ENCODE measurements around the gene KLHL1.

The KLHL1 gene

DNA sequence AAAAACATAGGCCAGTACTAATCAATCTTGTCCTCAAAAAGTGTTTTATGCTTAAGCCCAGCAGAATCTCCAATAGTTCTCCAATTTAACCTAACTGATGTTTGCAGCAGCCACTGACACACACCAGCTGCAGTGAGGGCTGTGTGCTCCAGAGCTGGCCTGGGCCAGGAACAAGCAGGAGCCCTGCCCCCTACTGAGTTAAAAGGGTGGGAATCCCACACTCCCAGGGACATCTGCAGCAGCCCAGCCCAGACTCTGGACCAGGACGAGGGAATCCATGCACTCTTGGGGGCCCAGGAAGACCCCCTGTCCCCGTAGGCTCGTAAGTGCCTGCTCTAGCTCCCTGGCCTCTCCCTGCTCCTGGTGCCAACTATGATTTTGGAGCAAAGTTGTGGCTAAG, 92.1 kb downstream of the KLHL1 start:
- DNase-seq (ENCODE audit: low spot score): no peak

DNA sequence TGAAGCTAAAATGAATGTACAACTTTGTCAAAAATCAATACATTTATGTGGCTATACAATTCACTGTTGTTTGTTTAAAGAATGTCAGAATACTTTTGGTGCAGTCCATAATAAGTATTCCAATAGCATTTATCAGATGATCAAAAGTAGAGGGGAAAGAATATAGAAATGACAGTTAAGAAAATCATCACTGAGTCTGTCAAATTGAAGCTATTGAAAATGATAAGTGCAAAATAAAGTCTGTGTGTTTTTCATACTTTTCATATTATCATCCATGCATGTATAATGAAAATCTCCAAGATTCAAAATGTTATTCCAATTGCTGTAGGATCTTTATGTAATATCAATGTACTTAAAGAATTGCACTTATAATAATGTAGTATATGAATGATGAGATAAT, 93.9 kb downstream of the KLHL1 start:
- DNase-seq (ENCODE audit: low spot score): no peak

DNA sequence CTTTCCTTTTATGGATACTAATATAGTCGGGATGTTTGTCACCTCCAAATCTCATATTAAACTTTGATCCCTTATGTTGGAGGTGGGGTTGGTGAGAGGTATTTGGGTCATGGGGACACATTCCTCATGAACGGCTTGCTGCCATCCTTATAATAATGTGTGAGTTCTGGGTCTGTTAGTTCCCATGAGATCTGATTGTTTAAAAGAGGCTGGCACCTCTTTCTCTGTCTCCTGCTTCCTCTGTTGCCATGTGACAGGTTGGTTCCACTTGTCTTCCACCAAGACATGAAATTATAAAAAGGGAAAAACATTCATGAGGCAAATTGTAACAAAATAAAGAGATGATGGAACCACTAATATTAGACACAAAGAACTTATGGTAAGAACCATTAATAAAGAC, 108.4 kb downstream of the KLHL1 start:
- no peak for DNase-seq (ENCODE audit: low spot score)

DNA sequence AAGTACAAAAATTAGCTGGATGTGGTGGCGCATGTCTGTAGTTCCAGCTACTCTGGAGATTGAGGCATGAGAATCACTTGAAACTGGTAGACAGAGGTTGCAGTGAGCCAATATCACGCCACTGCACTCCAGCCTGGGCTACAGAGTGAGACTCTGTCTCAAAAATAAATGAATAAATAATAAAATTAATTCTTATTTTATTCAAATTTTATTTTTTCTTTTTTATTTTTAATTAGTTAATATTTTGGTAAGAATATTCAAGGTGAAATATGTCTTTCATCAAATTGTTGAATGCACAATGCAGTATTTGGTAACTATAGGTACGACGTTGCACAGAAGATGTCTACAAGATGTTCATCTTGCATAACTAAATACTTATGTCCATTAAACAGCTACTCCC, 111.2 kb downstream of the KLHL1 start:
- no peak for DNase-seq (ENCODE audit: low spot score)

DNA sequence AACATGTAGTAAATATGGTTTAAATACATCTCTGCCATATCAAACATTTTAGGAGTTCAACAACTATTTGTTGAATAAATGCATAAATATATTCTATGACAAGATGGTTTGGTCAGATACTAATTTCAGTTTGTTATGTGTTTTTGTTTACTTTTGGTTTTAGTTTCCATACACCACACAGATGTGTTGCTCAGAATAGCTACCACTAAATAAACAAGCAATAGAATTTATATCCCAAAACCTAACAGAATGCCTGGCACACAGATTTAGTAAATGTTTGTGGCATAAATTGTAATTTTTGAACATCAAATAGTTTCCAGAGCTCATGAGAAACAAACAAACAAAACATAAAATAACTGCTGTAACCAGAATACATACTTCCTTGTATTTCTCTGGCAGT, 127.5 kb downstream of the KLHL1 start:
- DNase-seq (ENCODE audit: low spot score): no peak

DNA sequence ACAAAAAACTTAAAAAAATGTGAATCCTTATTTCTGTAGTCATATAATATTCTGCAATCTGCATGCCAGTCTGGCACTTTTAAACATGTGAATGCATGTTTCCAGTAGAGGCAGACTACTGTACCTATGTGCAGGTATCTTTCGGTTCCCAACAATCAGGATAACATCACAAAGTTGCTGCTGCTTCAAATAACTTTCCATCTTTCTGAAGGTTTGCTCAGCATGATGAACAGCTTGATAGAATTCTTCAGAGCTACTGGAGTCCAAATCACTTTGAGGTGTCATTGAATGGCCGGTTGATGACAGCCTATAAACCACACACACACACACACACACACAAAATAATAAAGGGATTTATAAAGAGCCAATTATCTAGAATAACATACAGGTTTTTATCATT, 132.8 kb downstream of the KLHL1 start:
- no peak for DNase-seq (ENCODE audit: low spot score)

DNA sequence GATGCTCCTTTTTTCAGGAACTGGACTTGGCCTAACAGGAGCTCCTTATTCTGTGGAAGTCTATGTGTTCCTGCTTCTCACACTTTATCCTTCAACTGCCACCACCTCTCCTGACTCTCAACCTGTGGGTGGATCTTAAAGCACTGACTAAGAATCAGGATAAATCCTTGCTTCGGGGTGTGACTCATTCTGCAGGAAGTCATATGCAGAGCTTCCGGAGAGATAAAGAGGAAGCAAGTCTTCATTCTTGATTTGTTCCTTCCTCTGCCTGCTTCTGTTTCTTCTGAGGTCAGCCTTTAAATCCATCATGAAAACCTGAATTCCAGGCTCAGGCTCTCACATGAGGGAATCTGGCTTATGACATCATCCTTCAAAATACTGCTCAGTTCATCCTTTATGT, 137.7 kb downstream of the KLHL1 start:
- DNase-seq (ENCODE audit: low spot score): no peak

DNA sequence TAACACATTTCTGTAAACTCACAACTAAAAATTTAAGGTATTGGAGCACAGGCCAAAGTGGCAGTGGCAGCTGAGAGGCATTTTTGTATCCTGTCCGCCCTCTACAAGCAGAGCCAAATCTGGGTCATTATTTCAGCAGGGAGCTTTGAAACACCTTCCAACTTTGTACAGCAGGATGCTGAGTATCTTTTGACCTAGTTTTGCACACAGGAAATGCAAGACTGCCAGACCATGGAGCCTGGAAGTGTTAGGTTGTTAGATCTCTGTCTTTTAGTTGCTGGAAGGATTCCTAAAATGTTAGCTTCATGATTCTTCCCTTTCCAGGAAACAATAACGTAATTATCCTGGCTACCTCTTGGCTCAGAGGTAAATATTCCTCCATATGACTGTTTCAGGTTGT, 149.2 kb downstream of the KLHL1 start:
- no peak for DNase-seq (ENCODE audit: low spot score)

DNA sequence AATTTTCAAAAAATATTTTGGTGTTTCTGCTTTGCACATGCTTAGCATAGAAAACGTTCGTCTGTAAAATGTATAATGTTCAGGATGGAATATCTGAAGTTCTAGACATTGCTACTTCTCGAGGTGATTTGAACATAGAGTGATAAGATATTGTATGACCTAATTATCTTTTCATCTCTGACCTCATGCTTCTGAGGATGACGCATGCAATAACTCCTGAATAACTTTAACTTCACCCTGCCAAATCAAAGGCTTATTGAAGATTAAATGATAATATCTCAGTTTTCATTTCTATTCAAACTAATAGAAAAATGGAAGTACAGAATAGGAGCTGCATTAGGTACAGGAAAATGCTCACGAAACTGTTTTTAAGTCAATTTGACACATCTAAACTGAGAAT, 151.4 kb downstream of the KLHL1 start:
- DNase-seq (ENCODE audit: low spot score): no peak

DNA sequence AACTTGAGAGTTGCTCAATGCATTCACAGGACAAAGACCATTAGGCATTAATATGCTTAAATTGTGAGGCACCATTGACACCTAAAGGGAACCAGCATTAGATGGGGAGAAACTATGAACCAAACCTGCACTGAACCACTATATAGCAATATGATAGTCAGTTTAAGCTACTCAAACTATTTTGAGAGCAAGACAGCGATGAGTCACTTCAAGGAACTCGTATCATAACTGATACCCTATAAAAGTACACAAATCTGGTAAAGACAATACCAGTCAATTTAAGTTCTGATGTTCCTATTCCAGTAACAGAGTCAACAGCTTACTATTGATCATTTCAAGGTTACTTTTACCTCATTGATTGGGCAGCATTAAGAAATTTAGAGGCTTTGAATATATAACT, 151.9 kb downstream of the KLHL1 start:
- no peak for DNase-seq (ENCODE audit: low spot score)

DNA sequence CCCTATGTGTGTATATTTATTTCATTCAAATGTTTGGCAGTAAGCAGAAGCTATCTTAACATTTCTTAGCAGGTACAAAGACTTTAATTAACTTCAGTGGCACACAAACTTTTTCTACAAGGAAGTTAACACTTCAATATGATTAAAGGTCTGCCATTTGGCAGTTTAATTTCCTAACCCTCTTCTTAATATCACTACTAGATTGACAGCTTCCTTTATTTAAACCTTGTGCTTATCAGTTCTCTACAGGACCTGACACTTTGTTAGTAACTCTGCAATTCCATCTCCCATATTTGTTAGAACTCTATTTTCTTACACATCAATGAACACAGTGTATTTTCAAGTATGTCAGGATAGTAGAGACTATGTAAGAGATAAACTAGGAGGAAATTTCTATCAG, 153.0 kb downstream of the KLHL1 start:
- no peak for DNase-seq (ENCODE audit: low spot score)

DNA sequence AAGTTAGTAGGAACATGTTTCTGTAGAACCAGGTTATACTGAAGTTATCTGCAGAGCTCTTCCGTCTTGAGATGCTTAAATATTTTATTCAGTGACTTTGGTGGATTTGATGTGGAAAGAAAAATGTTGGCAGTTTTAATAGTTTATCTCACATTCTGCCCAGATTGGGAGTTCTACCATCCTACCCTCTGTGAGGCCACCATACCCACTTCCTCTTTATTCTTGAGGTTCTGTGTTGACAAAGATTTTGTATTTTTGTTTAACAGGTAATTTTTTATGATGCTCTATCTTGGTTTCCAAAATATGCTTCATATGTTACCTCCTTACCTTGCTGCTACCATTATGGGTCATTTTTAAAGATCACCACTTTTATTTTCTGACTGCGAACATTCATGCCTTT, 156.8 kb downstream of the KLHL1 start:
- DNase-seq (ENCODE audit: low spot score): no peak

DNA sequence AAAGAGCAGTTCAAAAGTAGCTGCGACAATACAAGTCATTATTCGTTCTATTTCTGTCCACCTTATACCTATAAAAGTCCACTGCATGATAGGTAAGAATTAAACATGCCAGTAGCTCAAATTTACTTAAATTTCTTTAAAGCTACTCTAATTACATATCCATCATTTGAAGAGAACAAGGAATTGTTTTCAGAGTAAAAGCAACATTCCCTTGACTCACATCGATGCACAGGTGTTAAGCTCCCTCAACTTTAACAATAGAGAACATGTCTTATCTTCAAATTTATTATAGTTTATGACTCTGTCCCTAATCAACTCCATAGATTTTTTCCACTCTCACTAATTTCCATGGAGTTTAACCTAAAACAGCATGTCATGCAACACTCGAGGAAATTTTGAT, 158.1 kb downstream of the KLHL1 start:
- no peak for DNase-seq (ENCODE audit: low spot score)

DNA sequence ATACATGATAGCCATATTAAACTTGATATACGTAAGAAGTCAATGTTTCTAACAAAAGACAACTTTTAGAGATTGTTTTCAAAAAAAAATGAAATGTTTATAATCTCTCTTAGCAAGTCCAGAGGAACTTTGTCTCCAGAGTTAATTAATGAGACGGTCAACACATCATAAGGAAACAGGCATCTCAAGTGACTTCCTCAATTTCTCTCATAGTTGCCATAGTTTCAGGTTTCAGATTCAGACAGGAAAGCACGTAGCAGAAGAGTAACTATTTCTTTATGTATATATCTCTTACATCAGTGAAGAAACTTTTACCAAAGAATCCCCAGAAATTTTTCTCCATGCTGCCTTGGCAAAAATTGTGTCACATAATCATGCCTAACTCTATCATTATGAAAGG, 160.2 kb downstream of the KLHL1 start:
- no peak for DNase-seq (ENCODE audit: low spot score)

DNA sequence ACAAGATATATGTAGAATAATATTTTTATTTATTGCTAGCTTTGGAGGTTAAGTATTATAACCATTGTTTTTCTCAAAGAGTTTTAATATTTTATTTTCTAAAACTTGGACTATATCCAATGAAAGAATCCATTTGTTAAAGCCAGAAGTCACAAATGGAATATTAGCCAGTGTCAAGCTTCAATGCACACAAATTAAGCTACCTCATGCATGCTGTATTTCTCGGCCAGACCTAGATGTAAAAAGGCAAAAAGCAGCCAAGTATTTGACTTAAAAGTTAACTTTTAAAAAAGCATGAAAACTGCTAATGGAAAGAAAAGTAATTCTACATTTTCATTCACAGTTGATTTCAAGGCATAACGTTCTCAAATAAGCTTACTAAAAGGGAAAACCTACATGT, 160.7 kb downstream of the KLHL1 start:
- no peak for DNase-seq (ENCODE audit: low spot score)

DNA sequence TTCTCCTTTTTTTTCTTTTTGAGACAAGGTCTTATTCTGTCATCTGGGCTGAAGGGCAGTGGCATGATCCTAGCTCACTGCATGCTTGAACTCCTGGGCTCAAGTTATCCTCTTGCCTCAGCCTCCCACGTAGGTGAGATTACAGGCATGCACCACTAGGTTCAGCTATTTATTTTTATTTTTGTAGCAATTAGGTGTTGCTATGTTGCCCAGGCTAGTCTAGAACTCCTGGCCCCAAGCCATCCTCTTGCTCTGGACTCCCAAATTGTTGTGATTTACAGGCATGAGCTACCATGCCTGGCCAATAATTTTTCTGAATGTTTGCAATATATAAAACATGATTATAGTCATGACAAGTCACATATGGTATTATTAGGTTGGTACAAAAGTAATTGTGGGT, 161.7 kb downstream of the KLHL1 start:
- DNase-seq (ENCODE audit: low spot score): no peak

DNA sequence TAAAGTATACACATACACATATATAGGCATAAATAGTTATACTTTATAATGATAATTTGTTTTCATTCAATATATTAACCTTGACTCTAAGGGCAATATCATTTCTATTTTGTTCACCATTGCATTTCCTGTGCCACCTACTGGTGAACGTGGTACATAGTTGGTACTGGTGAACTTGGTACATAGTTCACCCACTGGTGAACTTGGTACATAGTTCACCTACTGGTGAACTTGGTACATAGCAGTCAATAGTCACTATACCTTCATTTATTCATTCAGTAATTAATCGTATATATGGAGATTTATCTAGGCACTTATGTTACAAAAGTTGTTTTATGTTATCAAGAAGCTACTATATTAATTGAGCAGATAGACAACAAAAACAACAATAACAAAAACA, 173.2 kb downstream of the KLHL1 start:
- DNase-seq (ENCODE audit: low spot score): no peak

DNA sequence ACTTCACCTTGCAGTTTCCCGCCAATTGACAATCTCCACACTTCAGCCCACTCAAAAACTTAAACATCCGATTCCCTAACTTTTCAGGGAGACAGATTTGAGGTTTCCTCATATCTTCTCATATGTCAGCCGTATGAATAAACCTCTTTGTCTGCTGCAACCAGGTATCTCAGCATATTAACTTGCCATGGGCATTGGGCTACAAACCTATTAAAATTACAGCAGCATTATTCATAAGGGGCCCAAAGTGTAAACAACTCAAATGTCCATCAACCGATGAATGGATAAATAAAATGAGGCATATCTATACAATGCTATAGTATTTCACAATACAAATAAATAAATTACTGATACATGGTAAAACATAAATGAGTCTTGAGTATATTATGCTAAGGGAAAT, 180.0 kb downstream of the KLHL1 start:
- DNase-seq (ENCODE audit: low spot score): no peak

DNA sequence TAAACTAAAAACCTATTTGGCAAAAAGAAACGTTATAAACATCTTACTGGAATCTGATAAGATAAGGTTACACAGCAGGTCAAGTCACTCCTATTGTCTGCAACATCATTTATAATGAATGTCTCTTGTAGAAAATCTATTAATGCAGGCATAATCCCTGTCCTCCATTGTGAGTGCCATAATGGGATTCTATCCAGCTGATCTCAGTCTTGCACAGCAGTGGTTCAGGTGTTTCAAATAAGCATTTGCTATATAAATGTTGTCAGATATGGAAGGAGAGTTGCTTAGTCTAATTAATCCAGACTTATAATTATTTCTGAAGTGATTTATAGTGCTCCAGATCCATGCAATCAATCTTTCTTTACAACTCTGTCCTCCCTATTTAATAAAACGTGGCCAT, 187.1 kb downstream of the KLHL1 start:
- DNase-seq (ENCODE audit: low spot score): no peak

DNA sequence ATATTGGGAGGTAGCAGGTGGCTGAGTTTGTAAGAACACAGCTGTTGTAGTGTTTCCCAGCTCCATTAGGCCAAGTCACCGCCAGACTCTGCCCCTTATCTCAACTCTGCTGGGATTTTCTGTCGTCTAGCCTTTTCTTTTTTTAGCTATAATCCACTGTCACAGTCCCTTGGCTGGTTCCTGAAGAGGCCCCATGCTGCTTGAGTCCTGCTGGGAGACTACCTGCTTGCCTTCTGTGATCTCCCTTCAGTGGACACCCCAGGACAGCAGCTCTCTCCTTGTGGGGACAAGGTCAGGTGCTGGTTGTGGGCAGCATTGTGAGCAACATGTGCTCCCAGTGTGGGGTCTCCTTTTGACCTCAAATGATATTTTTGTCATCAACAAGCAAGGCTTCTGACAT, 195.6 kb downstream of the KLHL1 start:
- DNase-seq (ENCODE audit: low spot score): no peak

DNA sequence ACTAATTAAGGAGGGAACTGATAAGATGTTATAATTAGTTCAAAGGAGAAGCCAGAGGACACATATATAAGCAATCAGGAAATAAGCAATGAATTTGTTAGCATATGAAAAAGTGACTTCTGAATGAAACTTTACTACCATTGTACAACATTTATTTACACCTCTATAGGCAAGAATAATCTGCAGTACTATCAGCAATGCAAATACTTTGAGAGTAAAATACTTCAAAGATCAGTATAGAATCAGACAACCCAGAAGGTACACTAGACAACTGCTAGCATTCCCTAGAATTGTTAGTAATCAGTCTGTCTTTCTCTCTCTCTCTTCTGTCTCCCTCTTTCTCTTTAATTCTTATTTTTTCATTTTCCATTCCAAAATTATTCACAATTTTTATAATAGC, 197.5 kb downstream of the KLHL1 start:
- no peak for DNase-seq (ENCODE audit: low spot score)

DNA sequence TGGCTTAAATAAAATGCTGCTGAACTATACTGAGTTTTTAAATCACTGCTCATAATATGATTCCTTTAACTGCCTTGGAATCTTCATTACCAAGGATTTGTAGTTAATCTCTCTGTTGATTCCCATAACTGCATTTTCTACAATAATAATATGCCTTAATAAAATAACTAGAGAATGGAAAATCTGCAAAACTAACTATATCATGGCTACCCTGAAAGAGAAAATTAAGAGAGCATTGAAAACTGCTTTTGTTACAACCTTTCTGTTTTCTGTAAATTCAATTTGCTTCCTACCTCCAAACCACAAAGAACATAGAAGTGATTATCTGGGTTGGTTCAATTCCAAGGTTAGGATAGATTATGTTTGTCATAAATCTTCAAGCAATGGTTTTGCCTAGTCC, 203.5 kb downstream of the KLHL1 start:
- no peak for DNase-seq (ENCODE audit: low spot score)

DNA sequence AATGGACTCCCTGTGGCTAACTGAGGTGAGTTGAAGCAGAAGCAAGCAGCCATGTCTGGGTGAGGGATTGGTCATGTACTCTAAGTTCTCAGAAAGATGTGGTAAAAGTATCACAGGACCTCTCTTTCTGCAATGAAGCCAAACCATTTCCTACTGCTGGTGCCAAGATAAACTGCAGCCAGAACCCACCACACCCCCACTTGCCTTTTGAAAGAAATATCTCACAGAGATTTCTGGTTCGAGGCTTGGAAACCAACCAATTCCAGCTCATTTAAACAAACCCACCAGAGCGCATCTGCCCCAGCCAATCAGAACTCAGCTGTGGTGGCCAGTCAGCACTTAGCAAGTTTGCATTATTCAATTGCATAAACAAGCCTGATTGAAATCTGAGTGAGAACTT, 205.2 kb downstream of the KLHL1 start:
- DNase-seq (ENCODE audit: low spot score): no peak

DNA sequence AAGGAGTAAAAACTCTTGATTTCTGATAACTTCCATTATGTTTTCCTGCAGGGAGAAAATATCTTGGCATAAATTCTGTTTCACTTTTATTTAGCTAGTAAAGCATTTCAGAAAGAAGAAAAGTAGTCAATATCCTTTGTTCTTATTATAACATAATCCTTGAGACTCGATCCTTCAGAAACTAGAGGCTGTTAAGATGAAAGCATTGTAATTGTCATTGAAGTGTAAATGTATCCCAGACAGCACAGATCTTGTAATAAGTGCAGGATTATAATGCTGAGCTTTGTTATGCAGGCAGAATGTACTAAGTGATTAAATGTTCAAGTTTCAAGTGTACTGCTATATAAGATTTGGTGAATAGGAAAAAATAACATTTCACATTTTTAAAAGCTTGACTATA, 225.8 kb downstream of the KLHL1 start:
- no peak for DNase-seq (ENCODE audit: low spot score)

DNA sequence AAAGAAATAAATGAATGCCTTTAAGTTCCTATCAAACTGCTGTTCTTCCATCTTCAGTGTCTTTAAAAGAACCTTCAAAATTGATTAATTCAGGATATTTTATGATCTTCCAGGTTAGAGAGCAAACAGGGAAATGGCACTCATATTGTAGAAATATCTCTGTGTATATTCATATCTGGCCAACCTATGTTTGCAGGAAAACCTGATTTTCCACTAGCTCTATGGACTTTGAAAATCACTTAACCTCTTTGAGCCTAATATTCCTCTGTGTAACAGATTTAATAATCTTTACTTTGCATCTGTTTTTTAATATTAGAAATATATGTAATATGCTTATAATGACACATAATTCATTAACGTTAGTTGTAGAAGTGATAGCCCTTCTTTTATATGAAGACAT, 228.3 kb downstream of the KLHL1 start:
- DNase-seq (ENCODE audit: low spot score): no peak

Data from HuH-7.5 (cell line).